HEK293 (cell line): ENCODE results near the gene BNC1.

Source experiments
- BCL11B ChIP-seq: fragments of 450-650 bp; formaldehyde crosslinking; IDR thresholded peaks from 2 replicates; pipeline ENCODE4 v1.5.1; 2016; ENCODE audit warnings: low read depth, missing biosample characterization, missing genetic modification characterization
- GLI2 ChIP-seq: fragments of 450-650 bp; formaldehyde crosslinking; IDR thresholded peaks from 2 replicates; pipeline ENCODE4; 2017; ENCODE audit warnings: missing biosample characterization, missing genetic modification characterization, low read depth, borderline replicate concordance
- RBAK ChIP-seq: fragments of 450-650 bp; formaldehyde crosslinking; IDR thresholded peaks from 2 replicates; pipeline ENCODE4 v1.5.1; 2016; ENCODE audit warnings: missing biosample characterization, missing genetic modification characterization
- SCRT1 ChIP-seq: fragments of 450-650 bp; formaldehyde crosslinking; IDR thresholded peaks from 2 replicates; pipeline ENCODE4 v1.5.1; 2016; ENCODE audit warnings: missing biosample characterization, missing genetic modification characterization, borderline replicate concordance
- TCF7L2 ChIP-seq: IDR thresholded peaks from 2 replicates; pipeline ENCODE4 v1.6.1; 2011; ENCODE audit warnings: low read depth, mild to moderate bottlenecking, inconsistent platforms, low read length, moderate library complexity, borderline replicate concordance
- YY1 ChIP-seq: fragments of 450-650 bp; formaldehyde crosslinking; IDR thresholded peaks from 2 replicates; pipeline ENCODE4 v1.5.1; 2018; ENCODE audit warnings: missing biosample characterization, missing genetic modification characterization
- YY2 ChIP-seq: fragments of 450-650 bp; formaldehyde crosslinking; IDR thresholded peaks from 2 replicates; pipeline ENCODE4 v1.5.1; 2016; ENCODE audit warnings: missing biosample characterization, missing genetic modification characterization
- ZBTB20 ChIP-seq: fragments of 450-650 bp; formaldehyde crosslinking; IDR thresholded peaks from 2 replicates; pipeline ENCODE4 v1.5.1; 2016; ENCODE audit warnings: missing biosample characterization, missing genetic modification characterization
- ZIC2 ChIP-seq: fragments of 450-650 bp; formaldehyde crosslinking; IDR thresholded peaks from 2 replicates; pipeline ENCODE4 v1.5.1; 2016; ENCODE audit warnings: missing biosample characterization, missing genetic modification characterization
- ZNF10 ChIP-seq: fragments of 450-650 bp; formaldehyde crosslinking; IDR thresholded peaks from 2 replicates; pipeline ENCODE4 v1.5.1; 2017; ENCODE audit warnings: missing biosample characterization, missing genetic modification characterization
- ZNF112 ChIP-seq: fragments of 450-650 bp; formaldehyde crosslinking; IDR thresholded peaks from 2 replicates; pipeline ENCODE4 v1.5.0; 2017; ENCODE audit warnings: missing biosample characterization, missing genetic modification characterization
- ZNF140 ChIP-seq: fragments of 450-650 bp; formaldehyde crosslinking; IDR thresholded peaks from 2 replicates; pipeline ENCODE4 v1.5.1; 2016; ENCODE audit warnings: missing biosample characterization, missing genetic modification characterization
- ZNF169 ChIP-seq: fragments of 450-650 bp; formaldehyde crosslinking; IDR thresholded peaks from 2 replicates; pipeline ENCODE4 v1.5.1; 2016; ENCODE audit warnings: missing biosample characterization, missing genetic modification characterization
- ZNF19 ChIP-seq: fragments of 450-650 bp; formaldehyde crosslinking; IDR thresholded peaks from 2 replicates; pipeline ENCODE4; 2016; ENCODE audit warnings: missing biosample characterization, missing genetic modification characterization, low read depth
- ZNF202 ChIP-seq: fragments of 450-650 bp; formaldehyde crosslinking; IDR thresholded peaks from 2 replicates; pipeline ENCODE4 v1.5.1; 2016; ENCODE audit warnings: missing biosample characterization, missing genetic modification characterization, borderline replicate concordance
- ZNF266 ChIP-seq: fragments of 450-650 bp; formaldehyde crosslinking; IDR thresholded peaks from 2 replicates; pipeline ENCODE4 v1.5.1; 2016; ENCODE audit warnings: missing biosample characterization, missing genetic modification characterization, low read depth
- ZNF311 ChIP-seq: fragments of 450-650 bp; formaldehyde crosslinking; IDR thresholded peaks from 2 replicates; pipeline ENCODE4 v1.5.1; 2017; ENCODE audit warnings: missing biosample characterization, missing genetic modification characterization, borderline replicate concordance
- ZNF354C ChIP-seq: fragments of 450-650 bp; formaldehyde crosslinking; IDR thresholded peaks from 2 replicates; pipeline ENCODE4 v1.5.1; 2016; ENCODE audit warnings: missing biosample characterization, missing genetic modification characterization, low read depth, borderline replicate concordance
- ZNF394 ChIP-seq: fragments of 450-650 bp; formaldehyde crosslinking; IDR thresholded peaks from 2 replicates; pipeline ENCODE4 v1.5.1; 2016; ENCODE audit warnings: missing biosample characterization, missing genetic modification characterization, mild to moderate bottlenecking, moderate library complexity, borderline replicate concordance
- ZNF416 ChIP-seq: fragments of 450-650 bp; formaldehyde crosslinking; IDR thresholded peaks from 2 replicates; pipeline ENCODE4 v1.5.1; 2016; ENCODE audit warnings: missing biosample characterization, missing genetic modification characterization
- ZNF501 ChIP-seq: fragments of 450-650 bp; formaldehyde crosslinking; IDR thresholded peaks from 2 replicates; pipeline ENCODE4 v1.5.1; 2016; ENCODE audit warnings: missing biosample characterization, missing genetic modification characterization
- ZNF514 ChIP-seq: fragments of 450-650 bp; formaldehyde crosslinking; IDR thresholded peaks from 2 replicates; pipeline ENCODE4 v1.5.1; 2016; ENCODE audit warnings: missing biosample characterization, missing genetic modification characterization
- ZNF555 ChIP-seq: fragments of 450-650 bp; formaldehyde crosslinking; conservative IDR thresholded peaks from 2 replicates; pipeline ENCODE4 v1.5.1; 2017; ENCODE audit warnings: missing biosample characterization, mild to moderate bottlenecking, missing genetic modification characterization, inconsistent platforms
- ZNF558 ChIP-seq: fragments of 450-650 bp; formaldehyde crosslinking; IDR thresholded peaks from 2 replicates; pipeline ENCODE4 v1.5.1; 2016; ENCODE audit warnings: missing biosample characterization, missing genetic modification characterization
- ZNF571 ChIP-seq: fragments of 450-650 bp; formaldehyde crosslinking; IDR thresholded peaks from 2 replicates; pipeline ENCODE4 v1.5.0; 2017; ENCODE audit warnings: missing biosample characterization, missing genetic modification characterization
- ZNF585B ChIP-seq: fragments of 450-650 bp; formaldehyde crosslinking; IDR thresholded peaks from 2 replicates; pipeline ENCODE4 v1.5.1; 2016; ENCODE audit warnings: missing biosample characterization, missing genetic modification characterization
- ZNF596 ChIP-seq: fragments of 450-650 bp; IDR thresholded peaks from 2 replicates; pipeline ENCODE4 v1.5.0; 2018; ENCODE audit warnings: missing biosample characterization, mild to moderate bottlenecking, missing genetic modification characterization, moderate library complexity
- ZNF629 ChIP-seq: fragments of 450-650 bp; formaldehyde crosslinking; IDR thresholded peaks from 2 replicates; pipeline ENCODE4 v1.5.1; 2017; ENCODE audit warnings: missing biosample characterization, missing genetic modification characterization
- ZNF670 ChIP-seq: fragments of 450-650 bp; formaldehyde crosslinking; IDR thresholded peaks from 2 replicates; pipeline ENCODE4 v1.5.1; 2016; ENCODE audit warnings: missing biosample characterization, missing genetic modification characterization, low read depth
- ZNF747 ChIP-seq: fragments of 450-650 bp; formaldehyde crosslinking; IDR thresholded peaks from 2 replicates; pipeline ENCODE4 v1.5.1; 2016; ENCODE audit warnings: missing biosample characterization, missing genetic modification characterization
- ZNF777 ChIP-seq: fragments of 450-650 bp; formaldehyde crosslinking; IDR thresholded peaks from 2 replicates; pipeline ENCODE4 v1.5.1; 2017; ENCODE audit warnings: missing biosample characterization, missing genetic modification characterization, borderline replicate concordance
- ZNF785 ChIP-seq: fragments of 450-650 bp; formaldehyde crosslinking; IDR thresholded peaks from 2 replicates; pipeline ENCODE4 v1.5.1; 2016; ENCODE audit warnings: missing biosample characterization, missing genetic modification characterization
- ZNF830 ChIP-seq: fragments of 450-650 bp; IDR thresholded peaks from 2 replicates; pipeline ENCODE4 v1.5.0; 2018; ENCODE audit warnings: missing biosample characterization, missing genetic modification characterization, low read depth, mild to moderate bottlenecking, moderate library complexity
- ZSCAN16 ChIP-seq: fragments of 450-650 bp; formaldehyde crosslinking; IDR thresholded peaks from 2 replicates; pipeline ENCODE4 v1.5.1; 2016; ENCODE audit warnings: missing biosample characterization, missing genetic modification characterization
- TF ChIP-seq, protein P1 (sequence below): fragments of 450-650 bp; formaldehyde crosslinking; optimal IDR thresholded peaks from 2 replicates; pipeline ENCODE3; 2016; ENCODE audit warnings: missing biosample characterization, mild to moderate bottlenecking, missing genetic modification characterization
- TF ChIP-seq, protein P2 (sequence below): IDR thresholded peaks from 2 replicates; pipeline ENCODE4 v1.6.1; 2011; ENCODE audit warnings: mild to moderate bottlenecking, low read depth, low read length, borderline replicate concordance
- TF ChIP-seq, protein P3 (sequence below): fragments of 450-650 bp; formaldehyde crosslinking; IDR thresholded peaks from 2 replicates; pipeline ENCODE4 v1.5.1; 2016; ENCODE audit warnings: missing biosample characterization, missing genetic modification characterization
- TF ChIP-seq, protein P4 (sequence below): fragments of 450-650 bp; formaldehyde crosslinking; IDR thresholded peaks from 2 replicates; pipeline ENCODE4; 2016; ENCODE audit warnings: missing biosample characterization, missing genetic modification characterization

Gene BNC1

DNA sequence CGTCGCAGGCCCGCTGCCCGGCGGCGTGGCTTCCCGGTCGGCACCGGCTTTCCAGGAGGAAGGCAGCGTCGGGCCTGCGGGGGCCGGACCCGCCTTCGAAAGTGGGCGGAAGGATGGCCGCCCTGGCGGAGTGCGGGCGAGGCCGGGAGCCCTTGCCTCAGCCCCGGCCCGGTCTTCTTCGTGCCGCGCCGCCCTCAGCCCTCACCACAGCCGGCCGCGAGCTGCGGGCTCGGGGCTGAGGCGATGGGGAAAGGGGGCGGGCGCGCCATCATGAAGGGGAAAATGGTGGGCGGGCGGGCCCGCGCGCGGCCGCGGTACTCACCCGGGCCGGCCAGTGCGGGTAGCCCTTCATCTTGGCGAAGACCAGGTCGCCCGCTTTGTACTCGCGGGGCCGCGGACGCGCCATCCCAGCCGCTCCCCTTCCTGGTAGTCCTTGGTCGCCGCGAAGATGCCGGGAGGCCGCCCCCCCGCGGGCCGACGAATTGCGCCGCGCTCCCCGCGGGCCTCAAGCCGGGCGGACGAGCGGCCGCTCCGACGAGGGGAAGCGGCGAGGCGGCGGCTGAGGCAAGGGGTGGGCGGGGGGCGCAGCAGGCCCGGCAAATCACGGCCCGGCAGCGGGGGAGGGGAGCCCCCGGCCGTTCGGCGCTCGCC lies 77.3 kb downstream of the BNC1 start (continued):
- TF ChIP-seq ZNF596 (no peak), ZIC2 (tag by site-specific recombination) (no peak), RBAK (tag by site-specific recombination) (no peak), ZNF416 (tag by site-specific recombination) (no peak), ZNF266 (tag by site-specific recombination) (no peak), ZNF558 (tag by site-specific recombination) (no peak), ZBTB20 (tag by site-specific recombination) (peak; percentile 82; the same call in 1 of the 2 replicates), ZNF112 (tag by site-specific recombination) (no peak), GLI2 (tag by site-specific recombination) (no peak), ZNF202 (no peak), ZNF354C (tag by site-specific recombination) (no peak), ZNF140 (no peak), SCRT1 (tag by site-specific recombination) (no peak), ZNF571 (tag by site-specific recombination) (no peak), ZNF785 (tag by site-specific recombination) (no peak), TCF7L2 (no peak), ZNF169 (tag by site-specific recombination) (no peak), ZNF777 (no peak), ZNF394 (tag by site-specific recombination) (no peak), ZNF747 (tag by site-specific recombination) (no peak), YY2 (peak; percentile 81), ZNF555 (tag by site-specific recombination) (no peak), ZNF830 (tag by site-specific recombination) (no peak), ZNF311 (tag by site-specific recombination) (no peak), ZNF514 (tag by site-specific recombination) (no peak), ZNF585B (no peak), ZNF629 (tag by site-specific recombination) (no peak), ZNF10 (tag by site-specific recombination) (no peak), ZSCAN16 (no peak), BCL11B (no peak), ZNF19 (tag by site-specific recombination) (no peak), YY1 (tag by site-specific recombination) (peak; percentile 88), ZNF501 (no peak), ZNF670 (tag by site-specific recombination) (no peak)
- TF ChIP-seq, protein P1, sequence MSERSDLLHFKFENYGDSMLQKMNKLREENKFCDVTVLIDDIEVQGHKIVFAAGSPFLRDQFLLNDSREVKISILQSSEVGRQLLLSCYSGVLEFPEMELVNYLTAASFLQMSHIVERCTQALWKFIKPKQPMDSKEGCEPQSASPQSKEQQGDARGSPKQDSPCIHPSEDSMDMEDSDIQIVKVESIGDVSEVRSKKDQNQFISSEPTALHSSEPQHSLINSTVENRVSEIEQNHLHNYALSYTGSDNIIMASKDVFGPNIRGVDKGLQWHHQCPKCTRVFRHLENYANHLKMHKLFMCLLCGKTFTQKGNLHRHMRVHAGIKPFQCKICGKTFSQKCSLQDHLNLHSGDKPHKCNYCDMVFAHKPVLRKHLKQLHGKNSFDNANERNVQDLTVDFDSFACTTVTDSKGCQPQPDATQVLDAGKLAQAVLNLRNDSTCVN (tag by site-specific recombination): peak; percentile 93
- TF ChIP-seq, protein P2, sequence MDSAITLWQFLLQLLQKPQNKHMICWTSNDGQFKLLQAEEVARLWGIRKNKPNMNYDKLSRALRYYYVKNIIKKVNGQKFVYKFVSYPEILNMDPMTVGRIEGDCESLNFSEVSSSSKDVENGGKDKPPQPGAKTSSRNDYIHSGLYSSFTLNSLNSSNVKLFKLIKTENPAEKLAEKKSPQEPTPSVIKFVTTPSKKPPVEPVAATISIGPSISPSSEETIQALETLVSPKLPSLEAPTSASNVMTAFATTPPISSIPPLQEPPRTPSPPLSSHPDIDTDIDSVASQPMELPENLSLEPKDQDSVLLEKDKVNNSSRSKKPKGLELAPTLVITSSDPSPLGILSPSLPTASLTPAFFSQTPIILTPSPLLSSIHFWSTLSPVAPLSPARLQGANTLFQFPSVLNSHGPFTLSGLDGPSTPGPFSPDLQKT: no peak
- TF ChIP-seq, protein P3, sequence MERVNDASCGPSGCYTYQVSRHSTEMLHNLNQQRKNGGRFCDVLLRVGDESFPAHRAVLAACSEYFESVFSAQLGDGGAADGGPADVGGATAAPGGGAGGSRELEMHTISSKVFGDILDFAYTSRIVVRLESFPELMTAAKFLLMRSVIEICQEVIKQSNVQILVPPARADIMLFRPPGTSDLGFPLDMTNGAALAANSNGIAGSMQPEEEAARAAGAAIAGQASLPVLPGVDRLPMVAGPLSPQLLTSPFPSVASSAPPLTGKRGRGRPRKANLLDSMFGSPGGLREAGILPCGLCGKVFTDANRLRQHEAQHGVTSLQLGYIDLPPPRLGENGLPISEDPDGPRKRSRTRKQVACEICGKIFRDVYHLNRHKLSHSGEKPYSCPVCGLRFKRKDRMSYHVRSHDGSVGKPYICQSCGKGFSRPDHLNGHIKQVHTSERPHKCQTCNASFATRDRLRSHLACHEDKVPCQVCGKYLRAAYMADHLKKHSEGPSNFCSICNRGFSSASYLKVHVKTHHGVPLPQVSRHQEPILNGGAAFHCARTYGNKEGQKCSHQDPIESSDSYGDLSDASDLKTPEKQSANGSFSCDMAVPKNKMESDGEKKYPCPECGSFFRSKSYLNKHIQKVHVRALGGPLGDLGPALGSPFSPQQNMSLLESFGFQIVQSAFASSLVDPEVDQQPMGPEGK (tag by site-specific recombination): peak; percentile 70
- TF ChIP-seq, protein P4, sequence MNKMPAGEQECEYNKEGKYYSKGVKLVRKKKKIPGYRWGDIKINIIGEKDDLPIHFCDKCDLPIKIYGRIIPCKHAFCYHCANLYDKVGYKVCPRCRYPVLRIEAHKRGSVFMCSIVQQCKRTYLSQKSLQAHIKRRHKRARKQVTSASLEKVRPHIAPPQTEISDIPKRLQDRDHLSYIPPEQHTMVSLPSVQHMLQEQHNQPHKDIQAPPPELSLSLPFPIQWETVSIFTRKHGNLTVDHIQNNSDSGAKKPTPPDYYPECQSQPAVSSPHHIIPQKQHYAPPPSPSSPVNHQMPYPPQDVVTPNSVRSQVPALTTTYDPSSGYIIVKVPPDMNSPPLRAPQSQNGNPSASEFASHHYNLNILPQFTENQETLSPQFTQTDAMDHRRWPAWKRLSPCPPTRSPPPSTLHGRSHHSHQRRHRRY: no peak
